ENCODE measurements around the gene DHX58.
"Not testable (repeated sequence)": the region's sequence is repeated elsewhere in the genome, so short reads cannot be mapped to it uniquely, and the experiment has no call there.

DNA sequence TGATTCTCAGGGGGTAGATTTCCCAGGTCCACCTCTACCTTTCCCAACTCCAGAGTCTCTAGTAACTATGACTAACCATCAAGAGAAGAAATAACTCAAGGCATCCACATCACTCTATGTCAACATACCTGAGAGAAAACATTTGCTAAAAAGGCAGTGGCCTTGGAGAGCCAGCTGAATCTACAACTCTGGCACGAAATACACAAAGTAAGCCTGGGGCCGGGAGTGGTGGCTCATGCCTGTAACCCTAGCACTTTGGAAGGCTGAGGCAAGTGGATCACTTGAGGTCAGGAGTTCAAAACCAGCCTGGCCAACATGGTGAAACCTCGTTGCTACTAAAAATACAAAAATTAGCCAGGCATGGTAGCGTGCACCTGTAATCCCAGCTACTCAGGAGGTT is 30.6 kb upstream of the DHX58 start:
- TF ChIP-seq POLR2AphosphoS5 (IDR thresholded peaks at IDR 0.05; ENCODE audit: borderline replicate concordance, low read depth, low read length); EZH2 (IDR thresholded peaks at IDR 0.05): not testable (repeated sequence)

Measured in SK-N-MC (cell line).